IMR-90 (cell line): Measurements from ENCODE around the gene LRCH4. TPM values are rescaled to one million over a fixed set of nuclear protein-coding genes. Genes with fewer than 3 reads are reported as not detected.

Experiments
- ATAC-seq: fragments of 200-7000 bp; cut with Tn5 transposase; 2 replicates; pipeline ENCODE4 v1.9.1; 2020; ENCODE audit warnings: low read depth, mild to moderate bottlenecking, moderate library complexity
- BruUV-seq: library from RNA; stranded (reverse); fragments of 400-500 nt; replicated peaks from 2 replicates; lab custom pipeline; 2021; lab: Mats Ljungman, UMichigan
- CTCF ChIA-PET: fragments of 300-600 bp; formaldehyde crosslinking; extraction: SDS; loops from one replicate; lab custom pipeline; 2021; ENCODE audit warnings: antibody characterized with exemption; lab: Yijun Ruan, JAX
- POLR2A ChIA-PET: fragments of 300-600 bp; sonication (Branson Sonifier 250); formaldehyde crosslinking; loops from one replicate; lab custom pipeline; 2022; ENCODE audit warnings: antibody characterized with exemption; ENCODE audit not compliant: unreplicated experiment; lab: Charles Lee
- DNase-seq: peaks from one replicate; pipeline ENCODE4 v3.0.0; 2013
- H2AFZ ChIP-seq: replicated peaks from 2 replicates; pipeline ENCODE3; 2013; ENCODE audit warnings: low read length, mild to moderate bottlenecking; ENCODE audit not compliant: poor library complexity
- H2AK5ac ChIP-seq: 2 replicates; pipeline ENCODE4 v1.6.1; 2013; ENCODE audit warnings: low read depth, low read length, inconsistent platforms
- H2AK9ac ChIP-seq: replicated peaks from 2 replicates; pipeline ENCODE3; 2013; ENCODE audit warnings: mild to moderate bottlenecking, low read depth, low read length, moderate library complexity; ENCODE audit not compliant: poor library complexity
- H2BK120ac ChIP-seq: 2 replicates; pipeline ENCODE4 v1.6.1; 2013; ENCODE audit warnings: low read depth, low read length, inconsistent platforms
- H2BK15ac ChIP-seq: 3 replicates; pipeline ENCODE4 v1.6.1; 2013; ENCODE audit warnings: low read depth, low read length, inconsistent platforms
- H2BK20ac ChIP-seq: 2 replicates; pipeline ENCODE4 v1.6.1; 2013; ENCODE audit warnings: low read depth, mild to moderate bottlenecking, inconsistent platforms, low read length, moderate library complexity
- H2BK5ac ChIP-seq: 2 replicates; pipeline ENCODE4 v1.6.1; 2013; ENCODE audit warnings: mild to moderate bottlenecking, low read depth, low read length, inconsistent platforms; ENCODE audit not compliant: poor library complexity, severe bottlenecking
- H3K14ac ChIP-seq: replicated peaks from 2 replicates; pipeline ENCODE4 v1.6.1; 2013; ENCODE audit warnings: low read depth, low read length, inconsistent platforms
- H3K18ac ChIP-seq: 2 replicates; pipeline ENCODE4 v1.6.1; 2013; ENCODE audit warnings: low read depth, low read length, control low read depth
- H3K23ac ChIP-seq: 2 replicates; pipeline ENCODE4 v1.6.1; 2013; ENCODE audit warnings: low read depth, low read length, inconsistent platforms
- H3K27ac ChIP-seq: 2 replicates; pipeline ENCODE4 v1.5.1; 2013; ENCODE audit warnings: mild to moderate bottlenecking, control low read depth, low read length; ENCODE audit not compliant: insufficient read depth
- H3K27me3 ChIP-seq: 2 replicates; pipeline ENCODE4 v1.6.1; 2013; ENCODE audit warnings: low read length; ENCODE audit not compliant: control insufficient read depth, insufficient read depth
- H3K36me3 ChIP-seq: 2 replicates; pipeline ENCODE4 v1.6.1; 2013; ENCODE audit warnings: low read length, mixed read lengths; ENCODE audit not compliant: control insufficient read depth, insufficient read depth
- H3K4ac ChIP-seq: 2 replicates; pipeline ENCODE4 v1.6.1; 2013; ENCODE audit warnings: low read depth, low read length, inconsistent platforms
- H3K4me1 ChIP-seq: 2 replicates; pipeline ENCODE4 v1.6.1; 2013; ENCODE audit warnings: low read length, mixed read lengths; ENCODE audit not compliant: control insufficient read depth, insufficient read depth
- H3K4me2 ChIP-seq: 2 replicates; pipeline ENCODE4 v1.6.1; 2013; ENCODE audit warnings: low read depth, mild to moderate bottlenecking, control low read depth, low read length, moderate library complexity
- H3K4me3 ChIP-seq: 2 replicates; pipeline ENCODE4 v1.5.1; 2013; ENCODE audit warnings: low read depth, mild to moderate bottlenecking, control low read depth, low read length, moderate library complexity; ENCODE audit not compliant: insufficient read depth
- H3K56ac ChIP-seq: 2 replicates; pipeline ENCODE4 v1.6.1; 2013; ENCODE audit warnings: low read length, inconsistent platforms; ENCODE audit not compliant: insufficient read depth; ENCODE audit errors: extremely low read depth
- H3K79me1 ChIP-seq, 2 experiments: 2 replicates each; pipeline ENCODE4 v1.6.1; 2013; ENCODE audit warnings: low read length in 2 of 2, inconsistent platforms in 1 of 2, low read depth in 1 of 2
- H3K9ac ChIP-seq: 2 replicates; pipeline ENCODE4 v1.6.1; 2013; ENCODE audit warnings: low read depth, low read length, control low read depth
- H3K9me1 ChIP-seq: 2 replicates; pipeline ENCODE4 v1.6.1; 2013; ENCODE audit warnings: low read length, inconsistent platforms; ENCODE audit not compliant: insufficient read depth
- H3K9me3 ChIP-seq: 2 replicates; pipeline ENCODE4 v1.6.1; 2013; ENCODE audit warnings: low read length; ENCODE audit not compliant: control insufficient read depth, insufficient read depth
- H4K20me1 ChIP-seq: 2 replicates; pipeline ENCODE4 v1.6.1; 2013; ENCODE audit warnings: low read length, inconsistent platforms; ENCODE audit not compliant: insufficient read depth
- H4K5ac ChIP-seq: 2 replicates; pipeline ENCODE4 v1.6.1; 2013; ENCODE audit warnings: mild to moderate bottlenecking, low read depth, low read length, control low read depth
- H4K8ac ChIP-seq, 2 experiments: 2 replicates each; pipeline ENCODE4 v1.6.1; 2013; ENCODE audit warnings: low read depth in 2 of 2, low read length in 2 of 2, control low read depth in 1 of 2, inconsistent platforms in 1 of 2
- H4K91ac ChIP-seq: 2 replicates; pipeline ENCODE4 v1.6.1; 2013; ENCODE audit warnings: low read depth, low read length, inconsistent platforms; ENCODE audit not compliant: insufficient read depth
- MXI1 ChIP-seq: IDR thresholded peaks from 2 replicates; pipeline ENCODE4 v1.6.1; 2012; ENCODE audit warnings: low read depth, mild to moderate bottlenecking, low read length, moderate library complexity, borderline replicate concordance
- RAD21 ChIP-seq: IDR thresholded peaks from 2 replicates; pipeline ENCODE4 v1.6.1; 2012; ENCODE audit warnings: low read length, improper control_type of control experiment
- SMC3 ChIP-seq: fragments of 150-350 bp; IDR thresholded peaks from 2 replicates; pipeline ENCODE4 v1.6.1; 2016; ENCODE audit warnings: low read depth, mild to moderate bottlenecking, antibody characterized with exemption, low read length, moderate library complexity
- WGBS, 2 experiments: methylation state at CpG; one replicate each; pipeline versions ENCODE4 v1.1.5 to v1.1.7; 2013; ENCODE audit warnings: missing lambda C conversion rate in 2 of 2; ENCODE audit not compliant: insufficient read length in 1 of 2; ENCODE audit errors: extremely low coverage in 2 of 2; 5-methylcytosine and 5-hydroxymethylcytosine counted together
- dilution Hi-C: fragments of 300-500 bp; cut with HindIII; formaldehyde crosslinking; loops from one replicate; pipeline ENCODE4 v1.14.3; 2018; ENCODE audit warnings: low sequenced_read_pairs; ENCODE audit not compliant: unreplicated experiment
- in situ Hi-C: fragments of 300-500 bp; cut with MboI; formaldehyde crosslinking; loops from 3 replicates; pipeline ENCODE4 v1.14.3; 2019; ENCODE audit warnings: low sequenced_read_pairs, inconsistent platforms, mixed read lengths
- intact Hi-C: fragments of 100-400 bp; cut with micrococcal nuclease; formaldehyde crosslinking; loops from 2 replicates; pipeline ENCODE4 v1.10.0; 2022
- polyA plus RNA-seq, 3 experiments: library from polyadenylated mRNA; depleted of rRNA; stranded (reverse); fragments of >200 nt; gene quantifications; 2 replicates each; pipeline ENCODE4 v1.2.3, GENCODE V29; 2012; ENCODE audit warnings: low replicate concordance in 1 of 3
- total RNA-seq: library from RNA; depleted of rRNA; stranded (reverse); fragments of >200 nt; gene quantifications from 2 replicates; pipeline ENCODE4 v1.2.3, GENCODE V29; 2012
- TF ChIP-seq, protein P1 (sequence below): conservative IDR thresholded peaks from 2 replicates; pipeline ENCODE4 v1.5.1; 2012; ENCODE audit warnings: mild to moderate bottlenecking, low read depth, low read length, improper control_type of control experiment

Gene LRCH4
- total and polyA plus RNA-seq, 2 of the 4 experiments (the other 2 are of a cell fraction): 5.0 to 41.3 TPM

DNA sequence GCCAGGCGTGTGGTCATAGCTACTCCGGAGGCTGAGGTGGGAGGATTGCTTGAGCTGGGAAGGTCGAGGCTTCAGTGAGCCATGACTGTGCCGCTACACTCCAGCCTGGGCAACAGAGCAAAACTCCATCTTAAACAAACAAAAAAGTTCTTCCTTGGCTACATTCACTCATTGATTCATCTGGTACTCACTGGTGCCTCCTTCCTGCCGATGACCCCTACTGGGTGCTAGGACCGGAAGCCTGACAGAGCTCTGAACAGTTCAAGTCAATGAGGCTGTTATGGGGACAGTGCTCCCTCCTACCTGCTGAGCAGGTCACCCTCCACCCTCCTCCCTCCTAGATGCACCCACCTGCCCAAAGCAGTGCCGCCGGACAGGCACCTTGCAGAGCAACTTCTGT lies 21.2 kb upstream of the LRCH4 start:
- no peak overlapping the region for H4K8ac ChIP-seq
- H3K4me3 ChIP-seq: no peak overlapping the region
- H4K20me1 ChIP-seq: no peaks in the 10 kb centered on the region
- H3K36me3 ChIP-seq: peaks cover 30% of the 10 kb centered on the region
- dilution Hi-C loops: no loop called here
- H3K18ac ChIP-seq: no peak overlapping the region
- no peak overlapping the region for H3K56ac ChIP-seq
- no peak overlapping the region for H3K4ac ChIP-seq
- POLR2A ChIA-PET: interaction anchor here (0.6 kb wide), 2 partner anchors 22 to 133 kb away, joined by 7 read pairs; no protein-coding TSS in a partner anchor
- no peak overlapping the region for H2BK15ac ChIP-seq
- H3K9me3 ChIP-seq: no peaks in the 10 kb centered on the region
- CTCF ChIA-PET: no interaction called here
- in situ Hi-C loops: no loop called here
- 82% methylated on average over 2 of the region's 8 CpGs; no CpG with 5 or more reads in 1 of the 2 experiments for WGBS, 2 experiments
- intact Hi-C loops: no loop called here
- H3K14ac ChIP-seq: no peak overlapping the region
- H3K23ac ChIP-seq: no peak overlapping the region
- BruUV-seq: no TSS peak
- peak overlapping the region; percentile 55 for H2AK9ac ChIP-seq
- H4K91ac ChIP-seq: no peak overlapping the region
- no peak for ATAC-seq
- no peak overlapping the region for H2BK120ac ChIP-seq
- H3K4me2 ChIP-seq: no peak overlapping the region
- H3K27ac ChIP-seq: no peak overlapping the region
- no peak overlapping the region for H2BK5ac ChIP-seq
- H4K5ac ChIP-seq: no peak overlapping the region
- H3K9ac ChIP-seq: no peak overlapping the region
- peak; percentile 32 for DNase-seq
- no peaks in the 10 kb centered on the region for H3K27me3 ChIP-seq
- H3K79me1 ChIP-seq: peaks cover 0 to 44% of the 10 kb centered on the region in 2 experiments; a peak in 2 of 4 replicates
- no peak for TF ChIP-seq SMC3
- no peak for TF ChIP-seq MXI1
- no peak for TF ChIP-seq RAD21
- TF ChIP-seq, protein P1, sequence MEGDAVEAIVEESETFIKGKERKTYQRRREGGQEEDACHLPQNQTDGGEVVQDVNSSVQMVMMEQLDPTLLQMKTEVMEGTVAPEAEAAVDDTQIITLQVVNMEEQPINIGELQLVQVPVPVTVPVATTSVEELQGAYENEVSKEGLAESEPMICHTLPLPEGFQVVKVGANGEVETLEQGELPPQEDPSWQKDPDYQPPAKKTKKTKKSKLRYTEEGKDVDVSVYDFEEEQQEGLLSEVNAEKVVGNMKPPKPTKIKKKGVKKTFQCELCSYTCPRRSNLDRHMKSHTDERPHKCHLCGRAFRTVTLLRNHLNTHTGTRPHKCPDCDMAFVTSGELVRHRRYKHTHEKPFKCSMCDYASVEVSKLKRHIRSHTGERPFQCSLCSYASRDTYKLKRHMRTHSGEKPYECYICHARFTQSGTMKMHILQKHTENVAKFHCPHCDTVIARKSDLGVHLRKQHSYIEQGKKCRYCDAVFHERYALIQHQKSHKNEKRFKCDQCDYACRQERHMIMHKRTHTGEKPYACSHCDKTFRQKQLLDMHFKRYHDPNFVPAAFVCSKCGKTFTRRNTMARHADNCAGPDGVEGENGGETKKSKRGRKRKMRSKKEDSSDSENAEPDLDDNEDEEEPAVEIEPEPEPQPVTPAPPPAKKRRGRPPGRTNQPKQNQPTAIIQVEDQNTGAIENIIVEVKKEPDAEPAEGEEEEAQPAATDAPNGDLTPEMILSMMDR: no peak
- H3K4me1 ChIP-seq: peaks cover 8% of the 10 kb centered on the region
- H3K9me1 ChIP-seq: peaks cover 3% of the 10 kb centered on the region; the same call in 1 of the 2 replicates
- peak overlapping the region; percentile 56 for H2AK5ac ChIP-seq
- no peak overlapping the region for H2BK20ac ChIP-seq
- H2AFZ ChIP-seq: peak overlapping the region; percentile 43
